HEK293 (cell line): ENCODE measurements around the gene SLIT2.

ENCODE experiments used
- CTCF ChIA-PET: fragments of 350-600 bp; formaldehyde crosslinking; extraction: SDS; loops from one replicate; lab custom pipeline; 2021; ENCODE audit warnings: antibody characterized with exemption; lab: Yijun Ruan, JAX
- POLR2A ChIA-PET: fragments of 300-600 bp; formaldehyde crosslinking; extraction: SDS; loops from one replicate; lab custom pipeline; 2020; ENCODE audit warnings: antibody characterized with exemption, inconsistent platforms; lab: Yijun Ruan, JAX
- H3K27ac ChIP-seq: fragments of 200-500 bp; sonication (Bioruptor generic); 2 replicates; pipeline ENCODE4 v1.5.1; 2014; ENCODE audit warnings: low read depth, low read length, control low read depth, inconsistent platforms; ENCODE audit errors: extremely low read depth
- H3K36me3 ChIP-seq, 2 experiments: fragments of 200-500 bp in 1 of 2; sonication (Bioruptor generic) in 1 of 2; 1 replicate in 1 of 2; 2 replicates in 1 of 2; pipeline ENCODE4 v1.5.1; 2014 to 2017; ENCODE audit warnings: inconsistent platforms in 2 of 2, low read length in 2 of 2; ENCODE audit not compliant: control insufficient read depth in 2 of 2, insufficient read depth in 1 of 2
- H3K4me1 ChIP-seq: fragments of 200-500 bp; sonication (Bioruptor generic); 2 replicates; pipeline ENCODE4 v1.5.1; 2014; ENCODE audit warnings: mild to moderate bottlenecking, low read length, inconsistent platforms; ENCODE audit not compliant: control insufficient read depth, insufficient read depth
- H3K4me3 ChIP-seq: 2 replicates; pipeline ENCODE4 v1.5.1; 2011; ENCODE audit warnings: low read depth, mild to moderate bottlenecking, control low read depth, low read length, moderate library complexity
- H3K9me3 ChIP-seq: fragments of 200-500 bp; sonication (Bioruptor generic); 2 replicates; pipeline ENCODE4 v1.5.1; 2014; ENCODE audit warnings: low read depth, low read length, inconsistent platforms; ENCODE audit not compliant: control insufficient read depth, insufficient read depth
- BCL6B ChIP-seq: fragments of 450-650 bp; formaldehyde crosslinking; IDR thresholded peaks from 2 replicates; pipeline ENCODE4 v1.5.1; 2017; ENCODE audit warnings: missing biosample characterization, missing genetic modification characterization
- HOXD13 ChIP-seq: sonication (generic); formaldehyde crosslinking; IDR thresholded peaks from 2 replicates; pipeline ENCODE4 v1.8.0; 2022; ENCODE audit warnings: missing genetic modification reagents, borderline replicate concordance
- PRDM6 ChIP-seq: fragments of 450-650 bp; formaldehyde crosslinking; IDR thresholded peaks from 2 replicates; pipeline ENCODE4 v1.5.1; 2017; ENCODE audit warnings: missing biosample characterization, missing genetic modification characterization
- SETDB1 ChIP-seq: IDR thresholded peaks from one replicate; pipeline ENCODE4 v1.6.1; 2017; ENCODE audit warnings: mild to moderate bottlenecking, low read length, moderate library complexity, mixed read lengths; ENCODE audit not compliant: insufficient read length
- ZNF146 ChIP-seq: fragments of 450-650 bp; formaldehyde crosslinking; IDR thresholded peaks from 2 replicates; pipeline ENCODE4 v1.5.1; 2016; ENCODE audit warnings: missing biosample characterization, missing genetic modification characterization
- ZNF221 ChIP-seq: fragments of 450-650 bp; formaldehyde crosslinking; IDR thresholded peaks from 2 replicates; pipeline ENCODE4 v1.5.1; 2017; ENCODE audit warnings: missing biosample characterization, missing genetic modification characterization, borderline replicate concordance
- ZNF274 ChIP-seq, 2 experiments: fragments of 200-500 bp in 1 of 2; fragments of 450-650 bp in 1 of 2; sonication (Bioruptor generic) in 1 of 2; formaldehyde crosslinking in 1 of 2; IDR thresholded peaks; 2 replicates each; pipeline versions ENCODE4 v1.5.1 to v1.6.1; 2014 to 2016; ENCODE audit warnings: borderline replicate concordance in 1 of 2, inconsistent platforms in 1 of 2, low read length in 1 of 2, missing biosample characterization in 1 of 2, missing genetic modification characterization in 1 of 2
- ZNF362 ChIP-seq: fragments of 450-650 bp; formaldehyde crosslinking; IDR thresholded peaks from 2 replicates; pipeline ENCODE4 v1.5.1; 2016; ENCODE audit warnings: missing biosample characterization, missing genetic modification characterization
- ZNF416 ChIP-seq: fragments of 450-650 bp; formaldehyde crosslinking; IDR thresholded peaks from 2 replicates; pipeline ENCODE4 v1.5.1; 2016; ENCODE audit warnings: missing biosample characterization, missing genetic modification characterization
- ZNF585B ChIP-seq: fragments of 450-650 bp; formaldehyde crosslinking; IDR thresholded peaks from 2 replicates; pipeline ENCODE4 v1.5.1; 2016; ENCODE audit warnings: missing biosample characterization, missing genetic modification characterization
- ZNF596 ChIP-seq: fragments of 450-650 bp; IDR thresholded peaks from 2 replicates; pipeline ENCODE4 v1.5.0; 2018; ENCODE audit warnings: missing biosample characterization, mild to moderate bottlenecking, missing genetic modification characterization, moderate library complexity
- ZNF629 ChIP-seq: fragments of 450-650 bp; formaldehyde crosslinking; IDR thresholded peaks from 2 replicates; pipeline ENCODE4 v1.5.1; 2017; ENCODE audit warnings: missing biosample characterization, missing genetic modification characterization
- ZNF654 ChIP-seq: fragments of 450-650 bp; formaldehyde crosslinking; IDR thresholded peaks from 2 replicates; pipeline ENCODE4 v1.5.1; 2016; ENCODE audit warnings: low read depth, missing biosample characterization, missing genetic modification characterization
- ZNF768 ChIP-seq: fragments of 450-650 bp; formaldehyde crosslinking; IDR thresholded peaks from 2 replicates; pipeline ENCODE4 v1.5.1; 2018; ENCODE audit warnings: missing biosample characterization, mild to moderate bottlenecking, missing genetic modification characterization
- ZNF785 ChIP-seq: fragments of 450-650 bp; formaldehyde crosslinking; IDR thresholded peaks from 2 replicates; pipeline ENCODE4 v1.5.1; 2016; ENCODE audit warnings: missing biosample characterization, missing genetic modification characterization
- TF ChIP-seq, protein P1 (sequence below): fragments of 450-650 bp; formaldehyde crosslinking; optimal IDR thresholded peaks from 2 replicates; pipeline ENCODE3; 2016; ENCODE audit warnings: missing biosample characterization, mild to moderate bottlenecking, missing genetic modification characterization
- TF ChIP-seq, protein P2 (sequence below): fragments of 450-650 bp; formaldehyde crosslinking; IDR thresholded peaks from 2 replicates; pipeline ENCODE4 v1.5.1; 2016; ENCODE audit warnings: missing biosample characterization, missing genetic modification characterization, low read depth
- TF ChIP-seq, protein P3 (sequence below): sonication (generic); formaldehyde crosslinking; IDR thresholded peaks from 2 replicates; pipeline ENCODE4 v1.8.1; 2022; ENCODE audit warnings: mild to moderate bottlenecking, moderate library complexity, missing genetic modification reagents
- TF ChIP-seq, protein P4 (sequence below): fragments of 450-650 bp; formaldehyde crosslinking; conservative IDR thresholded peaks from 2 replicates; pipeline ENCODE4 v1.5.1; 2016; ENCODE audit warnings: low read depth, missing biosample characterization, missing genetic modification characterization

Gene SLIT2

GRCh38 chr4:20297261-20297660 is 45.6 kb downstream of the SLIT2 start:
- CTCF ChIA-PET, result interaction anchor here (0.5 kb wide), 1 partner anchor 19 kb away, joined by 6 read pairs; no protein-coding TSS in a partner anchor
- POLR2A ChIA-PET, result no interaction called here

More at GRCh38 chr4:20297261-20297660, 45.6 kb downstream of the SLIT2 start:
- Histone ChIP-seq H3K4me3 (no peak overlapping the region), H3K27ac (no peak overlapping the region)
- TF ChIP-seq, protein P1, sequence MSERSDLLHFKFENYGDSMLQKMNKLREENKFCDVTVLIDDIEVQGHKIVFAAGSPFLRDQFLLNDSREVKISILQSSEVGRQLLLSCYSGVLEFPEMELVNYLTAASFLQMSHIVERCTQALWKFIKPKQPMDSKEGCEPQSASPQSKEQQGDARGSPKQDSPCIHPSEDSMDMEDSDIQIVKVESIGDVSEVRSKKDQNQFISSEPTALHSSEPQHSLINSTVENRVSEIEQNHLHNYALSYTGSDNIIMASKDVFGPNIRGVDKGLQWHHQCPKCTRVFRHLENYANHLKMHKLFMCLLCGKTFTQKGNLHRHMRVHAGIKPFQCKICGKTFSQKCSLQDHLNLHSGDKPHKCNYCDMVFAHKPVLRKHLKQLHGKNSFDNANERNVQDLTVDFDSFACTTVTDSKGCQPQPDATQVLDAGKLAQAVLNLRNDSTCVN (tag by site-specific recombination), result no peak
- TF ChIP-seq, protein P2, sequence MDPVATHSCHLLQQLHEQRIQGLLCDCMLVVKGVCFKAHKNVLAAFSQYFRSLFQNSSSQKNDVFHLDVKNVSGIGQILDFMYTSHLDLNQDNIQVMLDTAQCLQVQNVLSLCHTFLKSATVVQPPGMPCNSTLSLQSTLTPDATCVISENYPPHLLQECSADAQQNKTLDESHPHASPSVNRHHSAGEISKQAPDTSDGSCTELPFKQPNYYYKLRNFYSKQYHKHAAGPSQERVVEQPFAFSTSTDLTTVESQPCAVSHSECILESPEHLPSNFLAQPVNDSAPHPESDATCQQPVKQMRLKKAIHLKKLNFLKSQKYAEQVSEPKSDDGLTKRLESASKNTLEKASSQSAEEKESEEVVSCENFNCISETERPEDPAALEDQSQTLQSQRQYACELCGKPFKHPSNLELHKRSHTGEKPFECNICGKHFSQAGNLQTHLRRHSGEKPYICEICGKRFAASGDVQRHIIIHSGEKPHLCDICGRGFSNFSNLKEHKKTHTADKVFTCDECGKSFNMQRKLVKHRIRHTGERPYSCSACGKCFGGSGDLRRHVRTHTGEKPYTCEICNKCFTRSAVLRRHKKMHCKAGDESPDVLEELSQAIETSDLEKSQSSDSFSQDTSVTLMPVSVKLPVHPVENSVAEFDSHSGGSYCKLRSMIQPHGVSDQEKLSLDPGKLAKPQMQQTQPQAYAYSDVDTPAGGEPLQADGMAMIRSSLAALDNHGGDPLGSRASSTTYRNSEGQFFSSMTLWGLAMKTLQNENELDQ (tag by site-specific recombination), result no peak
- TF ChIP-seq ZNF596 (no peak), ZNF785 (tag by site-specific recombination) (no peak), PRDM6 (tag by site-specific recombination) (no peak; the same call in 1 of the 2 replicates), ZNF362 (no peak), SETDB1 (no peak), ZNF146 (tag by site-specific recombination) (no peak), HOXD13 (CRISPR knock-in tag) (no peak), ZNF416 (no peak), ZNF221 (tag by site-specific recombination) (no peak), ZNF585B (tag by site-specific recombination) (no peak), ZNF654 (tag by site-specific recombination) (no peak), ZNF274 (IDR thresholded peaks at IDR 0.05; ENCODE audit: low read length) (no peak), ZNF274 (tag by site-specific recombination; IDR thresholded peaks at IDR 0.05; ENCODE audit: borderline replicate concordance) (no peak), ZNF768 (tag by site-specific recombination) (no peak), BCL6B (tag by site-specific recombination) (no peak), ZNF629 (tag by site-specific recombination) (no peak)
- TF ChIP-seq, protein P3, sequence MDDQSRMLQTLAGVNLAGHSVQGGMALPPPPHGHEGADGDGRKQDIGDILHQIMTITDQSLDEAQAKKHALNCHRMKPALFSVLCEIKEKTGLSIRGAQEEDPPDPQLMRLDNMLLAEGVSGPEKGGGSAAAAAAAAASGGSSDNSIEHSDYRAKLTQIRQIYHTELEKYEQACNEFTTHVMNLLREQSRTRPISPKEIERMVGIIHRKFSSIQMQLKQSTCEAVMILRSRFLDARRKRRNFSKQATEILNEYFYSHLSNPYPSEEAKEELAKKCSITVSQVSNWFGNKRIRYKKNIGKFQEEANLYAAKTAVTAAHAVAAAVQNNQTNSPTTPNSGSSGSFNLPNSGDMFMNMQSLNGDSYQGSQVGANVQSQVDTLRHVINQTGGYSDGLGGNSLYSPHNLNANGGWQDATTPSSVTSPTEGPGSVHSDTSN (CRISPR knock-in tag), result no peak
- TF ChIP-seq, protein P4, sequence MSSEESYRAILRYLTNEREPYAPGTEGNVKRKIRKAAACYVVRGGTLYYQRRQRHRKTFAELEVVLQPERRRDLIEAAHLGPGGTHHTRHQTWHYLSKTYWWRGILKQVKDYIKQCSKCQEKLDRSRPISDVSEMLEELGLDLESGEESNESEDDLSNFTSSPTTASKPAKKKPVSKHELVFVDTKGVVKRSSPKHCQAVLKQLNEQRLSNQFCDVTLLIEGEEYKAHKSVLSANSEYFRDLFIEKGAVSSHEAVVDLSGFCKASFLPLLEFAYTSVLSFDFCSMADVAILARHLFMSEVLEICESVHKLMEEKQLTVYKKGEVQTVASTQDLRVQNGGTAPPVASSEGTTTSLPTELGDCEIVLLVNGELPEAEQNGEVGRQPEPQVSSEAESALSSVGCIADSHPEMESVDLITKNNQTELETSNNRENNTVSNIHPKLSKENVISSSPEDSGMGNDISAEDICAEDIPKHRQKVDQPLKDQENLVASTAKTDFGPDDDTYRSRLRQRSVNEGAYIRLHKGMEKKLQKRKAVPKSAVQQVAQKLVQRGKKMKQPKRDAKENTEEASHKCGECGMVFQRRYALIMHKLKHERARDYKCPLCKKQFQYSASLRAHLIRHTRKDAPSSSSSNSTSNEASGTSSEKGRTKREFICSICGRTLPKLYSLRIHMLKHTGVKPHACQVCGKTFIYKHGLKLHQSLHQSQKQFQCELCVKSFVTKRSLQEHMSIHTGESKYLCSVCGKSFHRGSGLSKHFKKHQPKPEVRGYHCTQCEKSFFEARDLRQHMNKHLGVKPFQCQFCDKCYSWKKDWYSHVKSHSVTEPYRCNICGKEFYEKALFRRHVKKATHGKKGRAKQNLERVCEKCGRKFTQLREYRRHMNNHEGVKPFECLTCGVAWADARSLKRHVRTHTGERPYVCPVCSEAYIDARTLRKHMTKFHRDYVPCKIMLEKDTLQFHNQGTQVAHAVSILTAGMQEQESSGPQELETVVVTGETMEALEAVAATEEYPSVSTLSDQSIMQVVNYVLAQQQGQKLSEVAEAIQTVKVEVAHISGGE (tag by site-specific recombination), result no peak
- TF ChIP-seq, all 188 proteins: peak for 0
- Histone ChIP-seq H3K36me3 (no peaks in the 10 kb centered on the region), H3K9me3 (no peaks in the 10 kb centered on the region), H3K4me1 (peaks cover 7% of the 10 kb centered on the region)
